Tibial nerve (tissue), 4 donors: ENCODE results near the gene IQSEC1.

ENCODE experiments used
- EP300 ChIP-seq, 2 donors: sonication (generic); formaldehyde crosslinking; IDR thresholded peaks; one replicate each; pipeline ENCODE4 v1.6.1; 2017; ENCODE audit warnings: antibody characterized with exemption in 2 of 2, mild to moderate bottlenecking in 1 of 2
- POLR2A ChIP-seq, 2 donors: fragments of 450-650 bp; IDR thresholded peaks; one replicate each; pipeline ENCODE4 v1.6.1; 2017; ENCODE audit warnings: antibody characterized with exemption in 2 of 2, mild to moderate bottlenecking in 2 of 2, moderate library complexity in 2 of 2
- TF ChIP-seq, protein P1 (sequence below), 5 experiments: fragments of 200-600 bp in 3 of 5; fragments of 450-650 bp in 2 of 5; sonication (generic) in 3 of 5; IDR thresholded peaks; one replicate each; pipeline ENCODE4 v1.5.1; 2016 to 2019; ENCODE audit warnings: antibody characterized with exemption in 5 of 5, mild to moderate bottlenecking in 3 of 5, moderate library complexity in 2 of 5

DNA sequence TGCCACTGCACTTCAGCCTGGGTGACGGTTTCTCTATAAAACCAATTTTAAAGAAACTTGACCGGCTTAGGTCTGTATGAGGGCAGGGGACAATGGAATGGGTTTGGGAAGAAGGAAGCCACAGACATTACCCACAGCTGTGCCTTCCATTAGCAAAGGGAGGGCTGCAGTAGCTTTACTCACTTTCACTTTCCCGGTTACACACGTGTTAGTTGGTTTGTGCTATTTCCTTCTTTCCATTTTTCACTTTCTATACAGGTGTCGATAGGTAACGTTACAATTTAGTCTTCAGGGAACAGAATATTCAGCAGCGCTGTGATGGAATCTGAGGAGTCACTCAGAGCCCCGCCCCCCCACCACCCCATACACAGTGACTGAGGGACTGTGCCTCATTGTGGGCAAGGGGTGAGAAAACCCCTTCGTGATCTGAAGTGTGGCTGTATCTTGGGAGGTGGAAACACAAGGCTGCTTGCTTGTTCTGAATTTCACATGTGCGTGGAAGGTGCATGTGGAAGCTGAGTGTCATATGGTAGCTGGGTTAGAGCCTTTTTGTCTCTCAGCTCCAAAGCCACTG is 187.0 kb downstream of the IQSEC1 start:
- TF ChIP-seq EP300 (IDR thresholded peaks at IDR 0.05) (no peak), POLR2A (IDR thresholded peaks at IDR 0.05) (no peak)
- TF ChIP-seq, protein P1, sequence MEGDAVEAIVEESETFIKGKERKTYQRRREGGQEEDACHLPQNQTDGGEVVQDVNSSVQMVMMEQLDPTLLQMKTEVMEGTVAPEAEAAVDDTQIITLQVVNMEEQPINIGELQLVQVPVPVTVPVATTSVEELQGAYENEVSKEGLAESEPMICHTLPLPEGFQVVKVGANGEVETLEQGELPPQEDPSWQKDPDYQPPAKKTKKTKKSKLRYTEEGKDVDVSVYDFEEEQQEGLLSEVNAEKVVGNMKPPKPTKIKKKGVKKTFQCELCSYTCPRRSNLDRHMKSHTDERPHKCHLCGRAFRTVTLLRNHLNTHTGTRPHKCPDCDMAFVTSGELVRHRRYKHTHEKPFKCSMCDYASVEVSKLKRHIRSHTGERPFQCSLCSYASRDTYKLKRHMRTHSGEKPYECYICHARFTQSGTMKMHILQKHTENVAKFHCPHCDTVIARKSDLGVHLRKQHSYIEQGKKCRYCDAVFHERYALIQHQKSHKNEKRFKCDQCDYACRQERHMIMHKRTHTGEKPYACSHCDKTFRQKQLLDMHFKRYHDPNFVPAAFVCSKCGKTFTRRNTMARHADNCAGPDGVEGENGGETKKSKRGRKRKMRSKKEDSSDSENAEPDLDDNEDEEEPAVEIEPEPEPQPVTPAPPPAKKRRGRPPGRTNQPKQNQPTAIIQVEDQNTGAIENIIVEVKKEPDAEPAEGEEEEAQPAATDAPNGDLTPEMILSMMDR (IDR thresholded peaks at IDR 0.05): no peak
